Measurements from ENCODE around the gene RPUSD1.

DNA sequence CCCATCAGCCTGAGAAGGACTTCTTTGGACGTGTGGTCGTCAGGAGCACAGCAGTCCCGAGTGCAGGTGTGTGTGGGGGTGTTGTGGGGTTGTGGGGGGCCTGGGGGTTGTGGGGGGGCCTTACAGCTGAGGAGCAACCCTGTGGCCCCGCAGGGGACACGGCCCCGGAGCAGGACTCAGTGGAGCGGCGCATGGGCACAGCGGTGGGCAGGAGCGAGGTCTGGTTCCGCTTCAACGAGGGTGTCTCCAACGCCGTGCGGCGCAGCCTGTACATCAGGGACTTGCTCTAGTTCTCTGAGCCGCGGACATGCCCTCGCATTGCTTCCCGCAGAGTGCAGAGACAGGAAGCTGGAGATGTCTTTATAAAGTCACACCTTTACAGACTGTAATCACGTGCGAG lies 9.5 kb upstream of the RPUSD1 start:
- TF ChIP-seq, protein P1, sequence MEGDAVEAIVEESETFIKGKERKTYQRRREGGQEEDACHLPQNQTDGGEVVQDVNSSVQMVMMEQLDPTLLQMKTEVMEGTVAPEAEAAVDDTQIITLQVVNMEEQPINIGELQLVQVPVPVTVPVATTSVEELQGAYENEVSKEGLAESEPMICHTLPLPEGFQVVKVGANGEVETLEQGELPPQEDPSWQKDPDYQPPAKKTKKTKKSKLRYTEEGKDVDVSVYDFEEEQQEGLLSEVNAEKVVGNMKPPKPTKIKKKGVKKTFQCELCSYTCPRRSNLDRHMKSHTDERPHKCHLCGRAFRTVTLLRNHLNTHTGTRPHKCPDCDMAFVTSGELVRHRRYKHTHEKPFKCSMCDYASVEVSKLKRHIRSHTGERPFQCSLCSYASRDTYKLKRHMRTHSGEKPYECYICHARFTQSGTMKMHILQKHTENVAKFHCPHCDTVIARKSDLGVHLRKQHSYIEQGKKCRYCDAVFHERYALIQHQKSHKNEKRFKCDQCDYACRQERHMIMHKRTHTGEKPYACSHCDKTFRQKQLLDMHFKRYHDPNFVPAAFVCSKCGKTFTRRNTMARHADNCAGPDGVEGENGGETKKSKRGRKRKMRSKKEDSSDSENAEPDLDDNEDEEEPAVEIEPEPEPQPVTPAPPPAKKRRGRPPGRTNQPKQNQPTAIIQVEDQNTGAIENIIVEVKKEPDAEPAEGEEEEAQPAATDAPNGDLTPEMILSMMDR (IDR thresholded peaks at IDR 0.05): no peak
- TF ChIP-seq RAD21 (conservative IDR thresholded peaks at IDR 0.05 in 1 of 2, IDR thresholded peaks at IDR 0.05 in 1 of 2): no peak
- TF ChIP-seq POLR2A (IDR thresholded peaks at IDR 0.05; ENCODE audit: low read length): no peak
- no peak for TF ChIP-seq NR3C1 (IDR thresholded peaks at IDR 0.05)
- TF ChIP-seq, protein P2, sequence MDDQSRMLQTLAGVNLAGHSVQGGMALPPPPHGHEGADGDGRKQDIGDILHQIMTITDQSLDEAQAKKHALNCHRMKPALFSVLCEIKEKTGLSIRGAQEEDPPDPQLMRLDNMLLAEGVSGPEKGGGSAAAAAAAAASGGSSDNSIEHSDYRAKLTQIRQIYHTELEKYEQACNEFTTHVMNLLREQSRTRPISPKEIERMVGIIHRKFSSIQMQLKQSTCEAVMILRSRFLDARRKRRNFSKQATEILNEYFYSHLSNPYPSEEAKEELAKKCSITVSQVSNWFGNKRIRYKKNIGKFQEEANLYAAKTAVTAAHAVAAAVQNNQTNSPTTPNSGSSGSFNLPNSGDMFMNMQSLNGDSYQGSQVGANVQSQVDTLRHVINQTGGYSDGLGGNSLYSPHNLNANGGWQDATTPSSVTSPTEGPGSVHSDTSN (IDR thresholded peaks at IDR 0.05): no peak
- TF ChIP-seq, protein P3, sequence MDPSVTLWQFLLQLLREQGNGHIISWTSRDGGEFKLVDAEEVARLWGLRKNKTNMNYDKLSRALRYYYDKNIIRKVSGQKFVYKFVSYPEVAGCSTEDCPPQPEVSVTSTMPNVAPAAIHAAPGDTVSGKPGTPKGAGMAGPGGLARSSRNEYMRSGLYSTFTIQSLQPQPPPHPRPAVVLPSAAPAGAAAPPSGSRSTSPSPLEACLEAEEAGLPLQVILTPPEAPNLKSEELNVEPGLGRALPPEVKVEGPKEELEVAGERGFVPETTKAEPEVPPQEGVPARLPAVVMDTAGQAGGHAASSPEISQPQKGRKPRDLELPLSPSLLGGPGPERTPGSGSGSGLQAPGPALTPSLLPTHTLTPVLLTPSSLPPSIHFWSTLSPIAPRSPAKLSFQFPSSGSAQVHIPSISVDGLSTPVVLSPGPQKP (IDR thresholded peaks at IDR 0.05; ENCODE audit: low read depth, low read length): no peak
- TF ChIP-seq, protein P4, sequence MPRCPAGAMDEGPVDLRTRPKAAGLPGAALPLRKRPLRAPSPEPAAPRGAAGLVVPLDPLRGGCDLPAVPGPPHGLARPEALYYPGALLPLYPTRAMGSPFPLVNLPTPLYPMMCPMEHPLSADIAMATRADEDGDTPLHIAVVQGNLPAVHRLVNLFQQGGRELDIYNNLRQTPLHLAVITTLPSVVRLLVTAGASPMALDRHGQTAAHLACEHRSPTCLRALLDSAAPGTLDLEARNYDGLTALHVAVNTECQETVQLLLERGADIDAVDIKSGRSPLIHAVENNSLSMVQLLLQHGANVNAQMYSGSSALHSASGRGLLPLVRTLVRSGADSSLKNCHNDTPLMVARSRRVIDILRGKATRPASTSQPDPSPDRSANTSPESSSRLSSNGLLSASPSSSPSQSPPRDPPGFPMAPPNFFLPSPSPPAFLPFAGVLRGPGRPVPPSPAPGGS (IDR thresholded peaks at IDR 0.05): no peak
- TF ChIP-seq, protein P5, sequence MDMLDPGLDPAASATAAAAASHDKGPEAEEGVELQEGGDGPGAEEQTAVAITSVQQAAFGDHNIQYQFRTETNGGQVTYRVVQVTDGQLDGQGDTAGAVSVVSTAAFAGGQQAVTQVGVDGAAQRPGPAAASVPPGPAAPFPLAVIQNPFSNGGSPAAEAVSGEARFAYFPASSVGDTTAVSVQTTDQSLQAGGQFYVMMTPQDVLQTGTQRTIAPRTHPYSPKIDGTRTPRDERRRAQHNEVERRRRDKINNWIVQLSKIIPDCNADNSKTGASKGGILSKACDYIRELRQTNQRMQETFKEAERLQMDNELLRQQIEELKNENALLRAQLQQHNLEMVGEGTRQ (IDR thresholded peaks at IDR 0.05): no peak
- no peak for TF ChIP-seq BHLHE40 (IDR thresholded peaks at IDR 0.05; ENCODE audit: low read depth, low read length)
- TF ChIP-seq, protein P6, sequence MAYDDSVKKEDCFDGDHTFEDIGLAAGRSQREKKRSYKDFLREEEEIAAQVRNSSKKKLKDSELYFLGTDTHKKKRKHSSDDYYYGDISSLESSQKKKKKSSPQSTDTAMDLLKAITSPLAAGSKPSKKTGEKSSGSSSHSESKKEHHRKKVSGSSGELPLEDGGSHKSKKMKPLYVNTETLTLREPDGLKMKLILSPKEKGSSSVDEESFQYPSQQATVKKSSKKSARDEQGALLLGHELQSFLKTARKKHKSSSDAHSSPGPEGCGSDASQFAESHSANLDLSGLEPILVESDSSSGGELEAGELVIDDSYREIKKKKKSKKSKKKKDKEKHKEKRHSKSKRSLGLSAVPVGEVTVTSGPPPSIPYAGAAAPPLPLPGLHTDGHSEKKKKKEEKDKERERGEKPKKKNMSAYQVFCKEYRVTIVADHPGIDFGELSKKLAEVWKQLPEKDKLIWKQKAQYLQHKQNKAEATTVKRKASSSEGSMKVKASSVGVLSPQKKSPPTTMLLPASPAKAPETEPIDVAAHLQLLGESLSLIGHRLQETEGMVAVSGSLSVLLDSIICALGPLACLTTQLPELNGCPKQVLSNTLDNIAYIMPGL (CRISPR knock-in tag; IDR thresholded peaks at IDR 0.05; ENCODE audit: borderline replicate concordance): no peak
- no peak for TF ChIP-seq MAZ (IDR thresholded peaks at IDR 0.05; ENCODE audit: borderline replicate concordance, low read depth, low read length)
- TF ChIP-seq, protein P7, sequence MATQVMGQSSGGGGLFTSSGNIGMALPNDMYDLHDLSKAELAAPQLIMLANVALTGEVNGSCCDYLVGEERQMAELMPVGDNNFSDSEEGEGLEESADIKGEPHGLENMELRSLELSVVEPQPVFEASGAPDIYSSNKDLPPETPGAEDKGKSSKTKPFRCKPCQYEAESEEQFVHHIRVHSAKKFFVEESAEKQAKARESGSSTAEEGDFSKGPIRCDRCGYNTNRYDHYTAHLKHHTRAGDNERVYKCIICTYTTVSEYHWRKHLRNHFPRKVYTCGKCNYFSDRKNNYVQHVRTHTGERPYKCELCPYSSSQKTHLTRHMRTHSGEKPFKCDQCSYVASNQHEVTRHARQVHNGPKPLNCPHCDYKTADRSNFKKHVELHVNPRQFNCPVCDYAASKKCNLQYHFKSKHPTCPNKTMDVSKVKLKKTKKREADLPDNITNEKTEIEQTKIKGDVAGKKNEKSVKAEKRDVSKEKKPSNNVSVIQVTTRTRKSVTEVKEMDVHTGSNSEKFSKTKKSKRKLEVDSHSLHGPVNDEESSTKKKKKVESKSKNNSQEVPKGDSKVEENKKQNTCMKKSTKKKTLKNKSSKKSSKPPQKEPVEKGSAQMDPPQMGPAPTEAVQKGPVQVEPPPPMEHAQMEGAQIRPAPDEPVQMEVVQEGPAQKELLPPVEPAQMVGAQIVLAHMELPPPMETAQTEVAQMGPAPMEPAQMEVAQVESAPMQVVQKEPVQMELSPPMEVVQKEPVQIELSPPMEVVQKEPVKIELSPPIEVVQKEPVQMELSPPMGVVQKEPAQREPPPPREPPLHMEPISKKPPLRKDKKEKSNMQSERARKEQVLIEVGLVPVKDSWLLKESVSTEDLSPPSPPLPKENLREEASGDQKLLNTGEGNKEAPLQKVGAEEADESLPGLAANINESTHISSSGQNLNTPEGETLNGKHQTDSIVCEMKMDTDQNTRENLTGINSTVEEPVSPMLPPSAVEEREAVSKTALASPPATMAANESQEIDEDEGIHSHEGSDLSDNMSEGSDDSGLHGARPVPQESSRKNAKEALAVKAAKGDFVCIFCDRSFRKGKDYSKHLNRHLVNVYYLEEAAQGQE (IDR thresholded peaks at IDR 0.05): no peak
- no peak for TF ChIP-seq EP300 (IDR thresholded peaks at IDR 0.05)
